HG03045 (cell line): ENCODE results near the gene XYLT1.

Experiments
- ATAC-seq: cut with Tn5 transposase; IDR thresholded peaks from one replicate; pipeline ENCODE4 v1.9.1; 2021; ENCODE audit warnings: mild to moderate bottlenecking, moderate library complexity; ENCODE audit not compliant: unreplicated experiment

XYLT1 gene

GRCh38 chr16:17168181-17168580, 302.6 kb downstream of the XYLT1 start:
- no peak for ATAC-seq

DNA sequence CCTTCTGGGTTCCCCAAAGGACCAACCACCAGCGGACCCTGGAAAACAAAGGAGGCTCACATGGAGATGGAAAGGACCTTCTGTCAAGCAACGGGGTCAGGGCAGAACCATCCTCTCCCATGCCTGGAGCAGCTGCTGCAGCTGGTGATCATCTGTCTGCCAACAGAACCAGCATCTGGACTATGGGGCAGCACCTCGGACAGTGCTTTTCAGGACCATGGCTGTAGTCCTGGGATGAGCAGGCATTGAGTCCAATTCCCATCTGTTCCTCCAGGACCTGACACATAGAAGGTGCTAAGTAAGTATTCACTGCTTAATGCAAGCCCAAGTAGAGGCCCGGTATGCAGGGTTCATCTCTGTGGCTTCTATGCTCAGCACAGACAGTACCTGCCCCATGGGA, 304.7 kb downstream of the XYLT1 start:
- no peak for ATAC-seq

GRCh38 chr16:17162560-17162959, 308.2 kb downstream of the XYLT1 start:
- no peak for ATAC-seq

DNA sequence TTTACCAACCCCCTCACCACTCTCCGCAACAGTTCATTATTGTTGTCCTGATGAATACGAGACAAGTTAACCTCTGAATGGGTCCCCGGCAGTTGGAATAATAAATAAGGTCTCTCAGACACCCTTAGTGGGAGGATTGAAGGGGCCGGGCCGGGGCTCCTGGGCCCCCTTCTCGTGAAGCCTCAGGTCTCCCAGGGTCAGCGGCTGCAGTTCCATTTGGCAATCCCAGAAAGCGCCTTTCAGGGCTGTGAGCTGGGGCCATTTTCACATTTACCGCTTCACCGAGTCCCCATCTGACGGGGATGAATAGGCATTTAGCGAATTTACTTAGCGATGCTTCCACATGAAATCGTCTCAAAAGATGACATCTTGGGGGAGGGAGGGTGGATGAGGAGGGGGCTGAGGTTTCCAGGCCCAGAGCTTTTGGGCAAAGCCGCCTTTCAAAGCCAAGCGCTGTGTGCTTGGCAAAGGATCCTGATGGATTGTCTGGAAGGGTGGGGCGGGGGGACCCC, 309.8 kb downstream of the XYLT1 start:
- no peak for ATAC-seq

- ATAC-seq = no peak
Observed at GRCh38 chr16:17160285-17160853, 310.4 kb downstream of the XYLT1 start.

DNA sequence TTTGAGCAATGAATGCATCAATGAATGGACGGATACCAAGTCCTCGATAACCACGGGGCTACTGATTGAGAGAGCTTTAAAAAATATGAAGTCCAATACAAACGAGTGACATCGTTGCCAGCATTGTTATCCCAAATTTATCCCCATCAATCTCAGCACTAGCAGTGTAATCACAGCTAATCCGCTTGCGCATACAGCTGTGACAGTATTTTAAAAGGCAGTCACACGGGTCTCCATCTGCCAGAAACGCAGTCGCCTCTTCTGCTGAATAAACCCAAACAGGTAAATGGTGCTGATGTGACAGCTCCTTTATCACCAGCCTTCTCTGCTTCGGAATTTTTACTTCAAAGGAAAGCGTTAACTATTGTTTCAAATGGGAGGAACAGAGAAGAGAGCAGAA, 311.1 kb downstream of the XYLT1 start:
- ATAC-seq = no peak

DNA sequence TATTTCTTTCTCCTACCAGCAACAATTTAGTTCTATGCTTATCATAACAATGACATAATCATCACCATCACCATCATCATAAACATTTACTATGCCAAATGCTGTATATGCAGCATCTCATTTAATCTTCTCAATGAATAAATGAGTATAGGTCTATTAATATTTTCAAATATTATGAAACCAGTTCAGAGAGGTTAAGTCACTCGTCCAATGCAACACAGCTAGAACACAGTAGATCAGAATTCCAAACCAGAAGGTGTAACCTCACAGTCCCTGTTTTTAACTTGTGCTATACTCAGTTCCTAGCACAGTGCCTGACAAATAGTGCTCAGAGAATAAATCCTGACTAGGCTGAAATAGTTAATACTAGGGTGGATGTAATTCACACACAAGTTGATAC, 314.8 kb downstream of the XYLT1 start:
- no peak for ATAC-seq

DNA sequence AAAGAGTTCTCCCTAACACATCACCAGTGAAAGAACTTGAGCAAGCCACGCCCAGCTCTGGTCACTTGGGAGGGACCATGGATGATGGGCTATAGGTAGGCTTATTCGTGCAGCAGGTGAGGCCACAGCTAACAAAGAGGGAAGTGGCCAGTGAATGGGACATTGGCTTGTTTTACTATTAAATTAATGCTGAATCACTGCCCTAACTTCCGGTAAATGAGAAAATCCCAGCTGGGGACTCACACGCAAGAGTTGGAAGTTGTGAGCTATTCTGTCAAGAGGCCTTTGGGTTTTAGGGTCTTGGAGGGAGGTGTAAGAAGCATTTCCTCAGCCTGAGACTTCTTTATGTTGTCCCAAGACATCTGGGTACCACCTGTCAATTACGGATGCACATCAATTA, 315.3 kb downstream of the XYLT1 start:
- ATAC-seq = no peak

DNA sequence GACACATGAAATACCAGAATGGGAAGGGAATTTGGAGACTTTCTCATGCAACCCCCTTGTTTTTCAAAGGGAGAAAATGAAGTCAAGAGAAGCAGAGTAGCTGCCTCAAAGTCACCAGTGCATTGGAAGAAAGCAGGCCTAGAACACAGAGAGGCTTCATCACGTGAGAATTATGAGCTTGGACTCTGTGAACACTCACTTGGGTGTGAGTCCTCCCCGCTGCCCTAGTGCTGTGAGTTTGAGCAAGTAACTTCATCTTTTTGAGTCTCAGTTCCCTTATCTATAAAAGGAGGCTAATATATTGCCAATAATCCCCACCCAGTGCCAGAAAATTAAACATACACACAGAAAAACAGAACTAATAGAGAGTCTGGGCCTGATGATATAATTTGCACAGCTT, 315.8 kb downstream of the XYLT1 start:
- no peak for ATAC-seq

GRCh38 chr16:17152311-17152710, 318.4 kb downstream of the XYLT1 start:
- no peak for ATAC-seq

- ATAC-seq = no peak
Observed at GRCh38 chr16:17151335-17151734, 319.4 kb downstream of the XYLT1 start.

- no peak for ATAC-seq
Observed at GRCh38 chr16:17149904-17150483, 320.8 kb downstream of the XYLT1 start.

DNA sequence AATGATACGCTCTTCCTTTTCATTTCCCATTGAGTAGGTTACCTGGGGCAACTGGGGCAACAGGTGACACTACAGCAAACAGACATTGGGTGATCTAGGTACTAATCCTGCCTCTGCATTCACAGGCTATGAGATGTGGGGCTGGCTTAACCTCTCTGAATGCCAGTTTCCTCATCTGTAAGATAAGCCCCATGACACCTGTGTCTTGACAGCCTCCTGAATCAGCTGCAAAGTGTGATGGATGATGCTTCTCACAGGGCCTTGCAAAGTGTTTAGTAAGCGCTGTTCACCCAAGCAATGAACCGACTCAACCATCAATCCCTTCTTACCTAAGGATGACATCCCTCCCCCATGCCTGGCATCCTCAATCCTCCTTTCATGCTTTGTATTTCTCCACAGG, 322.8 kb downstream of the XYLT1 start:
- no peak for ATAC-seq

DNA sequence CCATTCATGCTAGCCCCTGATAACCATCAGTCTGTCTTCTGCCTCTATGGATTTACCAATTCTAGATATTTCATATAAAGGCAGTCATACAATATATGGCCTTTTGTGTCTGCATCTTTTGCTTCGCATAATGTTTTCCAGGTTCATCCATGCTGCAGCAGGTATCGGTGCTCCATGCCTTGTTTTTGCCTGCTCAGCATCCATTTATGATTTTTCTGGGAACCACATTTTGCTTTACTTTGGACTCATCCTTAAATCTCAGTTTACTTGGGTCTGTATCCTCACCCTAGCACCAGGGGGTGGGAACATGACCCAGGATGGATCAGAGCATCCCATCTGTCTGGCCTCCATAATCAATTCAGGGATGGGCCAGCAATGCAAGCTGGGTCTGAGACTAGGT, 325.7 kb downstream of the XYLT1 start:
- no peak for ATAC-seq

GRCh38 chr16:17144431-17144830, 326.3 kb downstream of the XYLT1 start:
- no peak for ATAC-seq

DNA sequence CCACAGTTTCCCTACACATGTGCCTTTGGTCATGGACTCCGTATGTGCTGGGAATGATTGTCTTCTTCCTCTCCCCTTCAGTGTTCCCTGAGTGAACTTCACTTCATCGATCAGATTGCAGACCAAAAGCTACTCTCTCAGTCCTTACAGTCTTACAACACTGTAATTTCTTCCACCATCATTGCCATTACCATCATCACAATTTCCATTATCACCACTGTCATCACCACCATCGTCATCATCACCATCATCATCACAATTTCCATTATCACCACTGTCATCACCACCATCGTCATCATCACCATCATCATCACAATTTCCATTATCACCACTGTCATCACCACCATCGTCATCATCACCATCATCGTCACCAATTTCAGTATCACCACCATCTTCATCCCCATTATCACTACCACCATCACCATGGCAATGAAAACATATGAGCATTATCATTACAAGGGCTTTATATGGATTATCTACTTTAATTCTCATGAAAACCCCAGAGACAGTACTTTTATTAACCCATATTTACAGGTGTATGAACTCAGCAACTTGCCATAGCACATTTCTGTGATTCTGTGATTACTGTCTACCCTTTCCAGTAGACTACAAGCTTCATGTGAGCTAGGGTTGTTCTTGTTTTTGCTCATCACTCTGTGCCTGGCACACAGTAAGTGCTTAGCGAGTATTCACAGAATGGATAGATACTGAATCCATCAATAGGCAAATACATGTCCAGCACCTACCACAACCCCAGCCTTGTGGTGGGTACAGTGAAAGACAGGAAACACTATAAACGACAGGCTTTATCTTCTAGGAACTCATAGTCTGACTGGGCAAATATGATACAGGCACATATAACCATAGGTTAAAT, 327.0 kb downstream of the XYLT1 start:
- no peak for ATAC-seq

DNA sequence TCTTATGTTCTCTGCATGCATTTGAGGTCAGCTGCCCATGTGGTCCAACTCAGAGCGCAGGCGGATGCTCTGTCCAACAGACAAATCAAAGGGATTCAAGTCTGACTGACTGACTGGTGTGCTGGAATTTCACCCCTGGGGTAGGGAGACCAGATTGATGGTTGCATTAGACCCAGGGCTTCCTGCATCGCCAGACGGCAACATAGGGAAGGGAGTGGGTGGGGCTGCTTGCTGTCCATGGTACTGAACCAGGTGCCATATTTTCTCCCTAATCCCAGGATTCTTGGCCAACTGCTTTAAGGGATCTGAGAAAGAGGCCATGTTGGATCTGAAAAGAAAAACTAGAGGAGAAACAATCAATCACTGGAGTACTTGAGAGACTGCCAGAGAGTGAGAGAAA, 332.0 kb downstream of the XYLT1 start:
- no peak for ATAC-seq

GRCh38 chr16:17135439-17135838, 335.3 kb downstream of the XYLT1 start:
- no peak for ATAC-seq

GRCh38 chr16:17134586-17134985, 336.2 kb downstream of the XYLT1 start:
- ATAC-seq = peak; percentile 78

DNA sequence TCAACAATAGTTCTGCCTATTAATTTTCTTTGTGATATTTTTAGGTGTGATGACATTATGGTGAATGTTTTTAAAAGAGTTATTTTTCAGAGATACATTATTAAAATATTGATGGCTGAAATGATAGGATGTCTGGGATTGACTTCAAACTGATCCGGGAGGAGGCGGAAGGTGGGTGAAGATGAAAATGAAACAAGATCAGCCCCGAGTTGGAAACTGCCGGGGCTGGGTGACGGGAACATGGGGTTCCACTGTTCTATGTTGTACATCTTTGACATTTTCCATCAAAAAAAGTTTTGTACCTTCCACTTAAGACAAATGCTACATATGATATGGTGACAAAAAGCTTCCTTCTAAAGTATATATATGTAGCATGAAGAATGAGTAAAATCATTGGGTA, 336.9 kb downstream of the XYLT1 start:
- ATAC-seq = no peak

DNA sequence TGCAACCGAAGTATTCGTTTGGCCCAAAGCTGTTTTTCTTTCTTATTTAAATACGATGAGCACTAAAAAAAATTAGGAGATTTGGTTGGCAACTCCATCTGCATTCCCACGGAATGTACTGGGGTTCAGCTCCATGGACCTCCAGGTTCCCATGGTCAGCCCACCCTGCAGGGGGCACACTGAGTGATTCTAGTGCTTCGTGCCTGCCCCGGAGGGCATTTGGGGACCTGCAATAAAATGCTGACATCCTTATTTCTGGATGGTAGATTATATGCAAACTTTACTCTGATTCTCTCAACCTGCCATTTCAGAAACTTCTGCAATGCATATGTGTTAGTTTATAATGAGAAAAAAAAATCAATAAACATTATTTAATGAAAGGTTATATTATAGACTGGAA, 339.4 kb downstream of the XYLT1 start:
- no peak for ATAC-seq

DNA sequence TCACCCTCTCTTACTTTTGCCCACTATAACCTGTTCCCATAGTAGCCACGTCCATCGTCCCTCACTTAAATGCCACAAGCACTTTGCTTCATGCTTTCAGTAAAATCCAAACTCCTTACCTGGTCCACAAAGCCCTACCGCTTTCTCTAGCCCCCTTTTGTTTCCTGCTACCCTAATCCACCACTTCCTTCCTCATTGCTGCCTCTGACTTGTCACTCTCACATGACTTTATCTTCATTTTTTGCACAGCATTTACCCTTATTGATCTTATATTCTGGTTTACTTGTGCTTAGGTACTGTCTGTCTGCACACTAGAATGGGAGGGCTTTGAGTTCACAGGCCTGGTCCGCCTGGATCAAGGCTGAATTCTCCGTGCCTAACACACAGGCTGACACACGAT, 340.0 kb downstream of the XYLT1 start:
- no peak for ATAC-seq
